Small intestine (tissue), 7 donors: ENCODE results near the gene ART1. TPM values are rescaled to one million over a fixed set of nuclear protein-coding genes. Genes with fewer than 3 reads are reported as not detected.

ENCODE experiments used
- DNase-seq, 2 donors: peaks; one replicate each; pipeline versions ENCODE4 v3.0.0 to v3.0.0-alpha.2; 2013
- FAIRE-seq: peaks from 2 replicates; lab custom pipeline; 2012; peaks lifted over from hg19 to GRCh38; lab: Jason Lieb, UNC
- H3K27ac ChIP-seq, 3 donors: one replicate each; pipeline ENCODE4 v1.5.1; 2013; ENCODE audit warnings: low read length in 2 of 3, mild to moderate bottlenecking in 2 of 3, control low read depth in 1 of 3, inconsistent platforms in 1 of 3, low read depth in 1 of 3, moderate library complexity in 1 of 3
- H3K27me3 ChIP-seq, 3 donors: one replicate each; pipeline ENCODE4 v1.6.1; 2013; ENCODE audit warnings: low read length in 3 of 3, inconsistent platforms in 1 of 3; ENCODE audit not compliant: control insufficient read depth in 3 of 3, insufficient read depth in 3 of 3
- H3K36me3 ChIP-seq, 3 donors: one replicate each; pipeline ENCODE4 v1.6.1; 2013; ENCODE audit warnings: low read length in 3 of 3, inconsistent platforms in 1 of 3, low read depth in 1 of 3, mild to moderate bottlenecking in 1 of 3, moderate library complexity in 1 of 3; ENCODE audit not compliant: control insufficient read depth in 3 of 3, insufficient read depth in 2 of 3
- H3K4me1 ChIP-seq, 3 donors: one replicate each; pipeline ENCODE4 v1.6.1; 2013; ENCODE audit warnings: low read length in 2 of 3, inconsistent platforms in 1 of 3, low read depth in 1 of 3, mild to moderate bottlenecking in 1 of 3, moderate library complexity in 1 of 3; ENCODE audit not compliant: control insufficient read depth in 3 of 3, insufficient read depth in 2 of 3
- H3K4me3 ChIP-seq, 3 donors: one replicate each; pipeline ENCODE4 v1.5.1; 2013; ENCODE audit warnings: low read length in 3 of 3, control low read depth in 1 of 3, inconsistent platforms in 1 of 3, low read depth in 1 of 3, mild to moderate bottlenecking in 1 of 3, moderate library complexity in 1 of 3
- H3K9me3 ChIP-seq, 2 donors: one replicate each; pipeline ENCODE4 v1.6.1; 2013; ENCODE audit warnings: low read depth in 1 of 2, low read length in 1 of 2; ENCODE audit not compliant: control insufficient read depth in 2 of 2, insufficient read depth in 1 of 2
- WGBS, 3 donors: extraction: QIAGEN DNeasy Blood & Tissue Kit; methylation state at CpG; one replicate each; pipeline ENCODE4 v1.1.7; 2013; 5-methylcytosine and 5-hydroxymethylcytosine counted together
- polyA plus RNA-seq, 4 donors: library from polyadenylated mRNA; stranded (reverse) in 3 of 4; unstranded in 1 of 4; fragments of 200-250 nt in 3 of 4; fragments of 120-200 nt in 1 of 4; gene quantifications; one replicate each; pipeline versions ENCODE4 v1.2.1 to v1.2.3, GENCODE V29; 2013
- donor health status: healthy with polysubstance abuse.
- donor health status: control.
- donor health status: control.
- donor health status: Bipolar disorder and iron deficiency.
- donor health status: healthy.

The ART1 gene
- polyA plus RNA-seq, 4 donors = 0.04 TPM; not detected in 3

DNA sequence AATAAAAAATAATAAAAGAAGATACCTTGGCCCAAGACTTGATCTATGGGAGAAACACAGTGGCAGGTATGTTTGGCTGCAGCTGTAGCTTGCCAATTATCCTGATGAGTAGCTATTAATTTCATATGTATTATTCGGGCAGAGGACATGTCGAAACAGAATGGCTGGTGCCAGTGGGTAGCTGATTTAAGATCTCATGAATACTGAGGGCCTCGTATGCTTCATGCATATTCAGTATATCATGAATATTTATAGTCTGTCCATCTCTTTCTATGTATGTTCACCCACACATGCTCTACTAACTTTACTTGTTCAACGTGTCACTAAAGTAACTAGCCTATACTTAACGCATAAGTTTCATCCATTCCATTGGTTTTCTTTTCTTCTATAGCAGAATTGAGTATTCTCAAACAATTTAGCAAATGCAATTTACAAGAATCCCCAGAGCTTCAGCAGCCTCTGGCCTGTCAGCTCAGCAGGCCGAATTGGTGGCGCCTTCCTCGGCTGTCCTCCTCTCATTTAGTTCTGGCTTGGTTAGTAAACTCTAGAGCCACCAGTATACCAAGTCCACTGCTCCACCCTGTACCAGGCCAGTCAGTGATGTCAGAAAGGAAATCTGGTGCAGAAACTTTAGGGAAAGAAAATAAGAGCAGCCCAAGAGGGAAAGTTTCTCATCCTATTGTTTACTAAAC, 21.0 kb upstream of the ART1 start:
- H3K36me3 ChIP-seq = no peaks in the 10 kb centered on the region
- H3K9me3 ChIP-seq = no peaks in the 10 kb centered on the region
- no peaks in the 10 kb centered on the region for H3K27me3 ChIP-seq
- DNase-seq (no peak), FAIRE-seq (no peak)
- H3K27ac ChIP-seq = no peak overlapping the region
- H3K4me1 ChIP-seq = peaks cover 0 to 3% (median 0%) of the 10 kb centered on the region in 3 donors
- H3K4me3 ChIP-seq = no peak overlapping the region
- WGBS, 3 donors = 66 to 72% (median 68%) methylated on average over 8 of the region's 8 CpGs

DNA sequence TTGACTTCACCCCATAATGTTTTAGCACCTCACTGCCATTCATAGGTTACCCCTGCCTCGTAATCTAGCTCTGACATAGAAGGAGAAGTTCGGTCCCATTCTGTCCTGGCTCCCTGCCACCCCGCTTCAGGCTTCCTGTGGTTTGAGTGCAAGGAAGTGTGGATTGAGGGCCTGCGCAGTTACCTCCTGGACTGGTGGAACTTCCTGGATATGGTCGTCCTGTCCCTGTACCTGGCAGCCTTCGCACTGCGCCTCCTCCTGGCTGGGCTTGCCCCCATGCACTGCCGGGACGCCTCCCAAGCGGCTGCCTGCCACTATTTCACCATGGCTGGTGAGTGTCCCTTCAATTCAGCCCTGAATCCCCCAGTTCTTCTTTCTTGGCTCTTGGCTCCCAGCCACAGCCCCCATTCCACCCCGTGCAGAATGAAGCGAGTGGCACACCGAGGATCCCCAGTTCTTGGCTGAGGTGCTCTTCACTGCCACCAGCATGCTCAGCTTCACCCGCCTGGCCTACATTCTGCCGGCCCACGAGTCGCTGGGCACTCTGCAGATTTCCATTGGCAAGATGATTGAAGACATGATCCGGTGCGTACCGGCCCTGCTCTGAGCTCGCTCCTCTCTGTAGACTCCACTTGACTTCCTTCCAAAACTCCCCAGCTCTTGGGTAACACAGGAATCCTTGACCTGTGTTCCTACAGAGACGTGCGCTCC, 18.5 kb upstream of the ART1 start:
- Histone ChIP-seq H3K9me3 (no peaks in the 10 kb centered on the region), H3K4me3 (no peak overlapping the region), H3K4me1 (peaks cover 0 to 3% (median 0%) of the 10 kb centered on the region in 3 donors), H3K36me3 (no peaks in the 10 kb centered on the region), H3K27ac (no peak overlapping the region), H3K27me3 (no peaks in the 10 kb centered on the region)
- DNase-seq (no peak), FAIRE-seq (no peak)
- WGBS, 3 donors = 69 to 86% (median 76%) methylated on average over 23 of the region's 23 CpGs

DNA sequence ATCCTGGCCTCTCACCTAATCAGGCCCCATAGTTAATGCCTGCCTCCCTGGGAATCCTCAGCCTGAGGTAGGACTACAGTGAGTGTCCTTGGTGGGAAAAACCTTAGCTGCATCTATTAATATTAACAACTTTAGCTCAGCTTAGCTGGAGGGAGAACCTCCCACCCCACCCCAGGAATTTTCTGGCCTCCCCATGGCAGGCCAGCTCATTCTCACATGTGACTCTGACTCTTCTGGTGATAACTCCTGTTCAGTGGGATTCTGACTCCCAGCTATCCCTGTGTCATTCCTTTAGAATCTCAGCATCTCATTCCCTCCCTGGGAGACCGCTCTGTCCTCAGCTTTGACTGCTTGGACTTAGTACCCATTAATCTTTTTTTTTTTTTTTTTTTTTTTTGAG, 17.6 kb upstream of the ART1 start:
- no peaks in the 10 kb centered on the region for H3K27me3 ChIP-seq
- H3K27ac ChIP-seq = no peak overlapping the region
- 15 to 71% (median 53%) methylated on average over 1 of the region's 1 CpG for WGBS, 3 donors
- no peak overlapping the region for H3K4me3 ChIP-seq
- H3K36me3 ChIP-seq = no peaks in the 10 kb centered on the region
- H3K4me1 ChIP-seq = peaks cover 0 to 3% (median 0%) of the 10 kb centered on the region in 3 donors
- FAIRE-seq = no peak
- H3K9me3 ChIP-seq = no peaks in the 10 kb centered on the region
- peak in 1 of 2 donors; percentile 23 for DNase-seq

DNA sequence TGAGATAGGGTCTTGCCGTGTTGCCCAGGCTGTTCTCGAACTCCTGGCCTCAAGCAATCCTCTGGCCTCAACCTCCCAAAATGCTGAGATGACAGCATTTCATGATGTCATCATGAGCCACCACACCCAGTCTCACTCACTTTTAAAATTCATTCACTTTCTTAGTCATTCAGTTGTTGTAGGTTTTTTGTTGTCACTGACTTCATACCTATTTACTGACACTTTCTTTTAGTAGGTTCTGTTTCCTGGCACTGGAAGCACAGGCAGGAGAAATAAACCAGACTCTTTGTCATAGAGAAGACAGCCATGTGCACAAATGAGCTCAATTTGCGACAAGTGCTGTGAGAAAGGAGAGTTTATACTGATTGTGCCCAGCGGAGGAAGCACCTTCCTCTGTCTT, 13.6 kb upstream of the ART1 start:
- H3K4me3 ChIP-seq = no peak overlapping the region
- H3K27me3 ChIP-seq = no peaks in the 10 kb centered on the region
- peaks cover 0 to 3% (median 0%) of the 10 kb centered on the region in 3 donors for H3K4me1 ChIP-seq
- WGBS, 3 donors = 87 to 92% (median 89%) methylated on average over 4 of the region's 4 CpGs
- FAIRE-seq (no peak), DNase-seq (no peak)
- H3K27ac ChIP-seq = no peak overlapping the region
- no peaks in the 10 kb centered on the region for H3K9me3 ChIP-seq
- no peaks in the 10 kb centered on the region for H3K36me3 ChIP-seq

DNA sequence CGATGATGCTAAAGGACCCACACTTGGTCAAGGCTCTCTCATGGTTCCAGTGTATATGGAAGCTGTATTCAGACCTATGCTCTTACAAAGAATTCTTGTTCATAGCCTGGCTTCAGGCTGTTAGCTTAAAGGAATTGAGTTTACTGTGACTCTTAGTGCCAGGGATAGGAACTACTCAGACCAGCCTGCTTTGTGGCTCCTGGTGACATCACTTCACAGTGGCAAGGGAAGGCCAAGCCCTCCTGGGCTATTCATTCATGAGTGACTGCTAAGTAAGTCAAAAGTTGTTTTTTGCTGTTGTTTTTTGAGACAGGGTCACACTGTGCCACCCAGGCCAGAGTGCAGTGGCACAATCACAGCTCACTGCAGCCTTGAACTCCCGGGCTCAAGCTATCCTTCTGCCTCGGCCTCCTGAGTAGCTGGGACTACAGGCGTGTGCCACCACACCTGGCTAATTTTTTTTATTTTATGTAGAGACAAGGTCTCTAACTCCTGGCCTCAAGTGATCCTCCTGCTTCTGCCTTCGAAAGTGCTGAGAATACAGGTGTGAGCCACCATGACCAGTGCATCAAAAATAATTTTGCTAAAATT, 12.8 kb upstream of the ART1 start:
- H3K4me1 ChIP-seq = no peaks in the 10 kb centered on the region
- WGBS, 3 donors = 84 to 92% (median 90%) methylated on average over 5 of the region's 5 CpGs
- no peaks in the 10 kb centered on the region for H3K9me3 ChIP-seq
- DNase-seq = no peak
- no peak for FAIRE-seq
- H3K4me3 ChIP-seq = no peak overlapping the region
- no peaks in the 10 kb centered on the region for H3K36me3 ChIP-seq
- no peaks in the 10 kb centered on the region for H3K27me3 ChIP-seq
- H3K27ac ChIP-seq = no peak overlapping the region

DNA sequence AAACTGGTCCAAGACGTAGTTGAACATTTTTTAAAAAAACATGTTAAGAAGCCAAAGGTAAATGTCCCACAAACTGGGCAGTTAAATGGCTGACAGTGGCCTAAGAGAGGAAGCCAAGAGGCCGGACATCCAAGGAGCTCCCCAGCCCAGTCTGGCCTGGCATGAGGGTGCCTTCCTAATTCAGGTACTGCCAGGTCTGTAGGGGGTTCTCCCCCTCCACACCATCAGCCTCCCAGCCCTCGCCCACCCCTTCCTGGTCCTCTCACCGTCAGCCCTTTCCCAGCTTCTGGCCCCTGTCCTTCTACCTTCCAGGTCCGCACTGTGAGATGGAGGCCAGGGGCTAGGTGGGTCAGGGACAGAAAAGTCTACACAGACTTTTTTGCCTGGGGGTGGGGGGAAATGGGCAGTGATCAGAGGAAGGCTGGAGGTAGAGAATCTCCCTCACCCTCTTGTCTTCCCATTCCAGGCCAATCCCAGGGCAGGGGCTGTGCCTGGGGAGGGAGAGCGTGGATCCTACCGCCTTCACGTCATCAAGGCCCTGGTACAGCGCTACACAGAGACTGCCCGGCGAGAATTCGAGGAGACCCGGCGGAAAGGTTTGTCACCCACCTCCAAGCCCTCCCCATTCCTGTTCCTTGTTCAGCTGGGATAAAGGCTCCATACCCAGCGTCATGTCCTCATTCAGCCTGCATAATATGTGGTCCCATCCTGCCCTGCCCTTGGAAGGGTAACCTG, 9.1 kb upstream of the ART1 start:
- no peaks in the 10 kb centered on the region for H3K36me3 ChIP-seq
- no peaks in the 10 kb centered on the region for H3K4me1 ChIP-seq
- FAIRE-seq (no peak), DNase-seq (no peak)
- H3K4me3 ChIP-seq = no peak overlapping the region
- no peak overlapping the region for H3K27ac ChIP-seq
- H3K27me3 ChIP-seq = no peaks in the 10 kb centered on the region
- H3K9me3 ChIP-seq = no peaks in the 10 kb centered on the region
- WGBS, 3 donors = 89 to 93% (median 92%) methylated on average over 15 of the region's 15 CpGs

DNA sequence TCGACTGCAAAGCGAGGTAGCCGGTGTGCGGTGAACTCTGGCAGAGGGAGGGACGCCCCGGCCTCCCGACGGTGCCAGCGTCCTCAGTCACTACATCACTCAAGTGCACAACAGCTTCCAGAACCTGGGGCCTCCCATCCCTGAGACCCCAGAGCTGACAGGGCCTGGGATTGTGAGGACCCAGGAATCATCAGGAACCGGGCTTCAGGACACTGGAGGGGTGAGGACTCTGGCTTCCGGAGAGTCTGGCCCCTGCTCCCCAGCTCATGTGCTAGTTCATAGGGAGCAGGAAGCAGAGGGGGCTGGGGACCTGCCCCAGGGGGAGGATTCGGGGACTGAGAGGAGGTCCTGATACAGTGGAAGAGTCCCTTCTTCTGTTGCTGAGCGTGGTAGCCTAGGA, 7.7 kb upstream of the ART1 start:
- Histone ChIP-seq H3K27ac (no peak overlapping the region), H3K27me3 (no peaks in the 10 kb centered on the region), H3K36me3 (no peaks in the 10 kb centered on the region), H3K9me3 (no peaks in the 10 kb centered on the region), H3K4me1 (no peaks in the 10 kb centered on the region), H3K4me3 (no peak overlapping the region)
- DNase-seq = no peak
- WGBS, 3 donors = 74 to 80% (median 77%) methylated on average over 13 of the region's 13 CpGs
- no peak for FAIRE-seq

DNA sequence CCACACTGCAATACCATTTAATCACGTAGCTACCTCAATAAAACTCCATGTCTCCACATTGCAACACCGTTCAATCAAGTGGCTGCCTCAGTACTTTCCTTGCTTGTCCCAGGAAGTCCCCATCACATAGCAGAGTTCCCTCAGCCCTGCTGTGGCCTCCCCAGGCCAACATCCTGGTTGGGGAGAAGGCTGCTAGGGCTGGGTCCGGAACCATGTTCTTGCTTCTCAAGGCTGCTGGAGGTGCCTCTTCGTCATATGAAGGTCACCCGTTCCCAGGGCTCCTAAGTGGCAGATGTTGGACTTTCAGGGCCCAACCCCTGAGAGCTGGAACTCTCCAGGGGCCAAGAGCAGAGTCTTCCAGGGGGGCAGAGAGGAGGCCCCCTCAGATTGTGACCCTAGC, 6.4 kb upstream of the ART1 start:
- no peaks in the 10 kb centered on the region for H3K9me3 ChIP-seq
- FAIRE-seq (no peak), DNase-seq (no peak)
- no peaks in the 10 kb centered on the region for H3K36me3 ChIP-seq
- no peak overlapping the region for H3K27ac ChIP-seq
- H3K4me1 ChIP-seq = peaks cover 0 to 11% (median 2%) of the 10 kb centered on the region in 3 donors
- peaks cover 0 to 6% (median 0%) of the 10 kb centered on the region in 3 donors for H3K27me3 ChIP-seq
- H3K4me3 ChIP-seq = no peak overlapping the region
- 68 to 74% (median 74%) methylated on average over 5 of the region's 5 CpGs for WGBS, 3 donors
